ENCODE results near the gene TRIM68. TPM values are rescaled to one million over a fixed set of nuclear protein-coding genes. Genes with fewer than 3 reads are reported as not detected.

Gene TRIM68, protein sequence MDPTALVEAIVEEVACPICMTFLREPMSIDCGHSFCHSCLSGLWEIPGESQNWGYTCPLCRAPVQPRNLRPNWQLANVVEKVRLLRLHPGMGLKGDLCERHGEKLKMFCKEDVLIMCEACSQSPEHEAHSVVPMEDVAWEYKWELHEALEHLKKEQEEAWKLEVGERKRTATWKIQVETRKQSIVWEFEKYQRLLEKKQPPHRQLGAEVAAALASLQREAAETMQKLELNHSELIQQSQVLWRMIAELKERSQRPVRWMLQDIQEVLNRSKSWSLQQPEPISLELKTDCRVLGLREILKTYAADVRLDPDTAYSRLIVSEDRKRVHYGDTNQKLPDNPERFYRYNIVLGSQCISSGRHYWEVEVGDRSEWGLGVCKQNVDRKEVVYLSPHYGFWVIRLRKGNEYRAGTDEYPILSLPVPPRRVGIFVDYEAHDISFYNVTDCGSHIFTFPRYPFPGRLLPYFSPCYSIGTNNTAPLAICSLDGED
- polyA plus RNA-seq (ENCODE audit: insufficient read length): 8.6 TPM

DNA sequence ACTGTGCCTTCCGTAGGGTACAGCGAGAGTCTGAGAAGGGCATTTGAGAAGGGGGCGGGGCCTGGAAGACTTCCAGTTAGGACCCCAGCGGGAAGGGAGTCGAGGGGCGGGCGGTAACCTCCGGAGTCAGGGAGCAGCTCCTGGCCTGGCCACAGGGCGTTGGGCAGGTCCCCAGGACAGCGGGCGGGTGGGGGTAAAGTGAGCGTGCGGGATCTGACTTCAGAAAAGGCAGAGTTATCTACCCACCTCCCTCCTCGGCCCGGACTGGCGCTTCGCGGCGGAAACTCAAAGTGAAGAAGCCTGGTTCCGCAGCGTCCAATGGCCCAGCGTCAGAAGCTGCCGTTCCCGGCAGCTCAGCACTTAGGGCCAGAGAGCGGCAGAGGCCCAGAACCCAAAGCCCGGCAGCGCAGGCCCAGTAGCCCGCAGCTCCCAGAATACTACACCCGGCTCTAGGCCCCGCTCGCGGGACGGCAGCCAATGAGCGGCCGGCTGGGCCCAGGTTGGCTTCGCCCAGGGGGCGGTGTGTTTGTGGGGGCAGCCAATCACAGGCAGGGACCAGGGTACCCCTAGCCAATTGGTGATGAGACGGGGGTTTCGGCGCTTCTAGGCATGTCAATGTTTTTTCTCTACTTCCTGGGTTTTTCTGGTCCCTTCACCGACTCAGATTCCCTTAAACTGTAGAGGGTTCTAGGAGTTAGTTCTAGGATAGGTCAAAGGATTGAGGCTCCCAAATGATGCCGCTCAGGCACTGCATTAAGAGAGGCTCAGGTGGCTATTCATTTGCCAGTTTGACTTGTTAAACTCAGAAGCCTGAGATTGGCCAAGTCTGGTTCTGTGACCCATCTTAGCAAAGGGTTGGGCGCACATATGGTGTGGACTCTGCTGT, at the start of gene TRIM68:
Gene TRIM68 (minus strand): TSS at position 451 of the 886 bp plus-strand sequence. CDS start 2,727 bp downstream, outside the sequence.
- peak; percentile 93 for DNase-seq

DNA sequence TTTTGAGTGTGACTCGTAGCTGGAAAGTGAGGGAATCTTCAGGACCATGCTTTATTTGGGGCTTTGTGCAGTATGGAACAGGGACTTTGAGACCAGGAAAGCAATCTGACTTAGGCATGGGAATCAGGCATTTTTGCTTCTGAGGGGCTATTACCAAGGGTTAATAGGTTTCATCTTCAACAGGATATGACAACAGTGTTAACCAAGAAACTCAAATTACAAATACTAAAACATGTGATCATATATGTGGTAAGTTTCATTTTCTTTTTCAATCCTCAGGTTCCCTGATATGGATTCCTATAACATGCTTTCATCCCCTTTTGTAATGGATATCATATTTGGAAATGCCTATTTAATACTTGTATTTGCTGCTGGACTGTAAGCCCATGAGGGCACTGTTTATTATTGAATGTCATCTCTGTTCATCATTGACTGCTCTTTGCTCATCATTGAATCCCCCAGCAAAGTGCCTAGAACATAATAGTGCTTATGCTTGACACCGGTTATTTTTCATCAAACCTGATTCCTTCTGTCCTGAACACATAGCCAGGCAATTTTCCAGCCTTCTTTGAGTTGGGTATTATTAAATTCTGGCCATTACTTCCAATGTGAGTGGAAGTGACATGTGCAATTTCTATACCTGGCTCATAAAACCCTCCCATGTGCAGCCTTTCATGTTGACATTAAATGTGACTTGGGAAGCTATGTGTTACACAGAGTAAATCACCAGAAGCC, 46.8 kb upstream of the TRIM68 start:
- no peak for DNase-seq

DNA sequence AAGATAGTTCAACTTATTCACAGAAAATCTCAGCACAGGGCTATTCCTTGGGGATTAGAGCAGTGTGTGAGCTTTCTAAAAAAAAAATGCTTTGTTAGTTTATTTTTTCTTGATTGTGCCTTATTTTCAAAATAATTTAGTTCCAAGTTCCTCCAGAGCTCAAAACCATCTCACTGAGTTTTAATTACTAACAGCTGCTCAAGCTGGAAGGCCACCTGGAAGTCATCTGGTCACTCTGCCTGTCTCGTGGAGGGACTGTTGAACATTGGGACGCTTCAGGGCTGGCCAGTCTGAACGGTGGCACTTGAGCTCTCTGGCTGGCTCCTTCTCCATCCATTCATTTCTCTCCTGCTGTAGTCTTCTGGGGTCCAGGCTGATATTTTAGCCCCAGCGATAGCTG, 39.7 kb upstream of the TRIM68 start:
- peak; percentile 16 for DNase-seq

DNA sequence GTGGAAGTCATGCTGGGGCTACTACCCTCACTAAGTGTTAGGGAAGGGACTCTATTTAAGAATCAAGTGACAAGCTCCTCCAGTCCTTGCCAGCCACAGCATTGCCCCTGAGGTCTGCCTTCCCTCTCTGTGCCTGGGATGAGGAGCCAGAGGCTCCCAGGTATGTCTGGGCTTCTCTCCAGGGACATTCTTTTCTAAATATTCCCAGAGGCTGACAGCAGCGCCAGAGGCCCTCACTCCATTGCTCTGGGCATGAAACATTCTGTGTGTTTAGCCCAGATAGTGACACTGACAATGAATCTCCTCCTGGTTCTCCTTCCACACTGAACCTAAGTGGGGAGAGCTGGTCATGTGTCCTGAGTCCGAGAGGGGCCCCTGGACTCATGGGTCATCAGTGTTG, 37.9 kb upstream of the TRIM68 start:
- DNase-seq: no peak

DNA sequence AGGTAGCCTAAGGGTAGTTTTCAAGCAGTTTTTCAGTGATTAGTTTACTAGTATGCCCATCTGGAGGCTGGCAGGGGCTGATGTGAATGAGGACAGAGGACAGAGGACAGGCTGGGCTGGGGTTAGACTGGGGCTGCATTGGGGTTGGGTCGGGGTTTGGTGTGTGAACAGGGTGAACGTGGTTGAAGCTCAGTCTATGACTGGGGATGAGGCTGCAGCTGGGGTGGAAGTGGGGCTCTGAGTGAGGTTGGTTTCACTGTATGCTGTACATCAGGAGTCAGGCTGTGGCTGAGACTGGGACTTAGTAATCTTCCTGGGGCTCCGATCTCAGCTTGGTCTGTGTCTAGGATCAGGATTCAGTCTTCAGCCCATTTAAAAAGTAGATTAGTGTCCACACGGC, 36.2 kb upstream of the TRIM68 start:
- no peak for DNase-seq

DNA sequence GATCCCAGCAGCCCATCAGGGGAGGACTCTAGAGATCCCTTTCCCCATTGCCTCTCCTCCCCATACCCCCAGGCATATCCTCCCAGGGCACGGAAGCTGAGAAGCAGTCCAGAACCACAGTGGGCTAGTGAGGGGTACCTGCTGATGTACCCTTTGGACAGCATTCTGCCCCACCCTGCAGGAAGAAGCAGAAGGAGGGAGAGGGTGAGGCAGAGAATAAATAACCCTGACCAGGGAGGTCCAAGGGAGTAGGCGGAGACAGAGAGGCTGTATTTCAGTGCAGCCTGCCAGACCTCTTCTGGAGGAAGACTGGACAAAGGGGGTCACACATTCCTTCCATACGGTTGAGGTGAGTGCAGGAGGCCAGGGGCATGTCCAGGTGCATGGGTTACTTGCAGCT, 35.7 kb upstream of the TRIM68 start, which contains the start of gene OR51E1:
Gene OR51E1 (plus strand): TSS at position 301 of the 400 bp plus-strand sequence. CDS start 8,545 bp downstream, outside the sequence.
- DNase-seq: no peak

DNA sequence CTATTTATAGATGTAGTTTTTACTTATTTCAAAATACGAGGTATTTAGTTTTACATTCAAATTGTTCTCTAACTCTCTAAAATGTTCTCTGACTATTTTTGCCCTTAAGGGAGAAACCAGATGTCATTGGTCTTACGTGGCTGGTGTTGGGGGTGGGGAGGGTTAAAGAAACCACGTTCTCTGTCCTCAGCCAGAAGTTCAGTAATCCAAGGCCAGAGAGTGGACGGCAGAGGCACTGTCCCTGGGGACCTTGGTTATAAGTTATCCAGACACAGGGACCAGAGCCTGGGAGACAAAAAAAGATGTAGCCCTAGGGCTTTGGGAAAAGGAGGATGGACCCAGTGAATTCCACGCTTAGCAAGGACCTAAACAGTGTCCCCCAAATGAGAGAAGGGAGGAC, 35.0 kb upstream of the TRIM68 start:
- DNase-seq: no peak

DNA sequence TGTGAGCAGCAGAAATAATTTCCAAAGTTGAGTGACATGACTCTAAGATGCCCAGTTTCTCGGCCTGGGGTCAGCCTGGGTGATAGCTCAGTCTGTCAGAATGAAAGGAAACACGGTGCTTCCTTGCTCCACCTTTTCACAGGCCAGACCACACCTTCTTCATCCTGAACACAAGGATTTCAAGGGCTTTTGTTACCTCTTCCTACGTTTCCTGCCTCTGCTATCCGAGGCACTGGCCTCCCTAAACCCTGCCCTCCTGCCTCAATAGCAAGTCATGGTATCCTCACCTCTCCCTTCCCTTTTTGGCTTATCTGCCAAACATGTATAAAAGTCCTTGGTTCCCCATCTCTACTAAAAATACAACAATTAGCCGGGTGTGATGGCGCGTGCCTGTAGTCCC, 34.0 kb upstream of the TRIM68 start:
- no peak for DNase-seq

DNA sequence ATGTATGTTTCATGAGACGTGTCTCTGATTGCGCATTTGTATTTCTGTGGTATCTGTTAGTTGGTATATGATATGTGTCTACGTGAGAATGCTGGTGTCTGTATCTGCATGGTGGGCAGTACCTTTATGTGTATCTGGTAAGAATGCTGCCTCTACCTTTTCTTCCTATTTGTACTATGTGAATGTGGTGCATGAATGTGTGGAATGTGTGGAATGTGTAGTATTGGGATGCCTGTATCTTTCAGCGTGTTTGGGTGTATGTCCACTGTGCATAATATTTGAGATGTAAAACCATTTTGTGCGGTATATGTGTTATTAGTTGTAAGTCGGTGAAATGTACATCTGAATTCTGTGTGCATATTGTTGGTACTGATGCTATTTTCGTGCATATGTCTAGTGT, 33.5 kb upstream of the TRIM68 start:
- DNase-seq: no peak

DNA sequence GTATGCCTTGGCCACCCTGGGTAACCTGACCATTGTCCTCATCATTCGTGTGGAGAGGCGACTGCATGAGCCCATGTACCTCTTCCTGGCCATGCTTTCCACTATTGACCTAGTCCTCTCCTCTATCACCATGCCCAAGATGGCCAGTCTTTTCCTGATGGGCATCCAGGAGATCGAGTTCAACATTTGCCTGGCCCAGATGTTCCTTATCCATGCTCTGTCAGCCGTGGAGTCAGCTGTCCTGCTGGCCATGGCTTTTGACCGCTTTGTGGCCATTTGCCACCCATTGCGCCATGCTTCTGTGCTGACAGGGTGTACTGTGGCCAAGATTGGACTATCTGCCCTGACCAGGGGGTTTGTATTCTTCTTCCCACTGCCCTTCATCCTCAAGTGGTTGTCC, 31.9 kb upstream of the TRIM68 start:
- DNase-seq: no peak

DNA sequence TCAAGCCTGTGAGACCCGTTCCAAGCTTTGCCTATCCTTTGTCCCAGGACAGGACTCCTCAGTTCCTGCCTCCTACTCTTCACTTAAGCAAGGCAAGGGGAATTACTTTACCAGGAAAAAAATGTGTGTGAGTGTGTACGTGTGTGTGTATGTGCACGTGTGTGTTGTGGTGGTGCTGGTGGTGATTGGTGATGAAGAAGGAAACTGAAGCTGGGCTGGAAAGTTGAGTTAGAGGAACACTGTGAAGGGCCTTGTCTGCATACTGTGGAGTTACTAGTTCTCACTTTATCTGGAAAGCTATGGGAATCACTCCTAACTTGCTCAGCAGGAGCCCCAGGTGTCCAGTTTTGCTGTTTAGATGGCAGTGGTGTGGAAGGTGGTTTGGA, 29.6 kb upstream of the TRIM68 start:
- no peak for DNase-seq

DNA sequence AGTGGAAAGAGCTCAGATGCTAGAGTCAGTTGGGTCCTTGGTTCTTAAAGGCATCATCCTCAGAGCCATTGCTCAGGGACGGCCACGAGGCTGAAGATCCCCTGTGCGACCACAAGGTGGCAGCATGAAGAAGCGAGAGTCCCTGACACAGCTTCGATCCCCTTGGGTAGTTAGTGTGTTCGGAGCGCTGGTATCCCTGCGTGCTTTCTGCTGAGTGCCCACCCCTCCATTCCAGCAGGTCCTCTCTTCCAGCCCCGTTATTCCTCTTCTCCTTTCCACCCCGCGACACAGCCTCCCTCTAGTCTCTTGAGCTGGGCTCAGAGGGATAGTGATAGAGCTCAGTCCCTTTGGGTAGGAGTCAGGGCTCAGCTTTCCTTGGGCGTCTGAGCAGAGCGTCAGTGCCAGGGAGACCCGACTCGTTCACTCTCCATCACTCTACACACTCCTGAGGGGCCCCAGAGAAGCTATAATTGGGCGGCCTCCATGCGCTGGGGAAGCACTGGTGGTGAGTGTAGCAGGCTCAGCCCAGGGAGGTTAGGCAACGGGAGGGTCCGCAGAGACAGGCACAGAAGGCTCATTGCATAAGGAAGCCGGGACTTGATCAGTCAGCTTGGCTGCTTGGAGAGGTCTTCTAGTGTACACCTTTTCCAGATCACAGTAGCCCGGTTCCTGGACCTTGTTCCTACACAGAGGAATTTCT, 29.1 kb upstream of the TRIM68 start, which contains the start of gene OR51D1:
Gene OR51D1 (plus strand): TSS at position 516 of the 700 bp plus-strand sequence. CDS start 2,314 bp downstream, outside the sequence.
- DNase-seq: peak; percentile 60

DNA sequence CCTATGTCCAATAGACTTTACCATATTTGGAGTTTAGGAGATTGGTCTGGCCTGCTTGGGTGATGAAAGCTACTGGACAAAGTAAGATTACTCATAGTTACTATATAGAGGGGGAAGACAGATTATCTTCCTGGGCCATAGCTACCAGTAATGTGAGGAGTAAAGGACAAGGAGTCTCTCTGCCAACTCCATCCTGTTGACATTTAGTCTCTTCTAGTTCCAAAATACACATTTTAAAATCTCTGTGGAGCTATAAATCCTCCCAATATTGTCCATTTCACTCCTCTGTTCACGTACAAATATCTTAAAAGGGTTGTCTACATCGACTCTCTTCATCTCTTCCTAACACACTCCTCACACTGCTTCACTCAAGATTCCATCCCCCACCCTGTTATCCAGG, 28.1 kb upstream of the TRIM68 start:
- DNase-seq: no peak

DNA sequence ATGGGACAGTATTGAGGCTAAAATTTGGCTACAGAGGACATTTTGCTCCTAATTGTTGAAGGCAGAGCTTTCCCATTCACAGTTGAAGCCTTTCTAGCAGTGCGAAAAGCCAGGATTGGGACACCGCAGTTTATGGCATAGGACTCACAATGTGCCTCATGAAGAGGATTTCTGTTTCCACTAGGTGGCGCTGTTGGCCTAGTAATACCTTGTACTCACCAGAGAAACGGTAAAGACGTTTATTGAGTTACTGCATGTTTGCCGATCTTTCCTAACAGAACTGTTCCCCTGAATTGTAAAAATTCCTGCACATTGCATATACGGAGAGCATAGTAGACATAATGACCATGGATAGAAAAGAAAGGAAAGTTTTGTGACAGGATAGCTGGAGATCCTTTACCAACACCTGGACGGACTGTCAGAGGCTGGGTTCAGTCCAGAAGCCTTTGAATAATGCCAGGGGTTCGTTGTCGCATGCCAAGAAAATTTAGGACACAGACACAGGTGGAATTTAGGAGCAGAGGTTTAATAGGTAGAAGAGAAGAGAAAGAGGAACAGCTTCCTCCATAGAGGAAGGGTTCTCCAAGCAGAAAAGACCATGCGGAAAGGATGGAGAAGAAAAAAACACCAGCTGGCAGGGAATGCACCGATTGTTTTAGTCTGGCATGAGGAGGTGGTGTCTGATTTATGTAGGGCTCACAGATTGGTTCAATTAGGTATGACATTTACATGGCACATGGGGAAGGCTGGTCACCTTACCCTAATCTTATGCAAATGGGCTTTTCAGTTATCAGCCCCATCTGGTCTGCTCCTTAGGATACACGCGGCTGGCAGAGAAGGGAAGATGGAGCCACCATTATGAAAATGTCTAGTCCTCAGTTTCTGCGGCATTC, 18.4 kb upstream of the TRIM68 start:
- no peak for DNase-seq

DNA sequence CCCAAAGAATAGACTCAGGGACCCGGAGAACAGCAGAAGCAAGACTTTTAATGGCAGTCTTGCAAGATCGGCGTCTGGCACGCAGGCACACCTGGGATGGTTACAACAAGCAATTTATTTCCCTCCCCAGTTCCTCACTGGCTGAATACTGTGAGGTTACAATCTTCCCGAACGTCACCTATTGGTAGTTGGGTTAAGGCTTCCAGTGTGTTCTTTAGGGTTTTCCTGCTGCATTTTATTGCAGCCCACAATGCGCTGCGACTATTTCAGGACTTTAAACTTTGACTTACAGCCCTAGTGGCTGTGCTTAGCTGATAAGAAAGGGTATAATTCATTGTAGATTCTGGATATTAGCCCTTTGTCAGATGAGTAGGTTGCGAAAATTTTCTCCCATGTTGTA, 11.5 kb upstream of the TRIM68 start:
- no peak for DNase-seq

DNA sequence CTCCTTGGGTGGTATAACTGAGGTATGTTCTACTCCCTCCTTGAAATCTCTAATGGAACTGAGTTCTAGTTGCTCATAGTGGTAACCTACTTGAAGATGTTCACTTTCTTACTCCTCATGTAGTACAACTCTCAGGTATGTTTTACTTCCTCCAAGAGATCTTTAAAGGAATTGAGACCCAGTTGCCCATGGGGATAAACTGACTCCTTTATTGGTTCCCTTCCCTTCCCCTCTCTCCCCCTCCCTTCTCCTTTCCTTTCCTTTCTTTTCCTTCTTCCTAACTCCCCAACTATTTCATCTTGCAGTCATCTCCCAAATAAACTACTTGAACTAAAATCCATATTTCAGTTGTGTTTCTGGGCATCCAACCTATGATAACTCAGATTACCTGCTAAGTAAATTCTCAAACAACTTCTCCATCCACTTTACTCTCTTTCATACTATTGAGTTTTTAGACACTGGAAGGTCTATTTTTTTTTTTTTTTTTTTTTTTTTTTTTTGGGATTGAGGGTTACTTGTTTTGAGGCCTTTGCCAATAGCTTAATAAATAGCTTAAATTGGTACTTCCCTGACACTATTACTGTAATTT, 7.9 kb upstream of the TRIM68 start:
- no peak for DNase-seq

DNA sequence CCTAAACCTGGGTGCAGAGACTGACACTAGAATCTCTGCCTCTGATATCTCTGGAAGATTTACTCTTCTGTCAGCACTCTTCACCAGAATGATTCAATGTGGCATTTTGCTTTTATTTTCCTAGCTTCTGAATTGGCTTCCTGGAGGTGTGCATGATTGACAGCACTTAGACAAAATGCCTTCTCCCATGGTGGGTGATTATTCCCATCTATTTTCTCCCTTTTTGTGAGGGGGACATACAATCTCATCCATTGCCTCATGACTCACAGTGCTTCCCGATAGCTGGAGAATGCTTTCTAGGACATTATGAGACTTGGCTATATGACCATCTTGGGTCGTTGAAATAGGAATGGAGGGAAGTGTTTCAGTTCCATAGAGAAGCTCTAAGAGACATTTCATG, 4.0 kb upstream of the TRIM68 start:
- no peak for DNase-seq

DNA sequence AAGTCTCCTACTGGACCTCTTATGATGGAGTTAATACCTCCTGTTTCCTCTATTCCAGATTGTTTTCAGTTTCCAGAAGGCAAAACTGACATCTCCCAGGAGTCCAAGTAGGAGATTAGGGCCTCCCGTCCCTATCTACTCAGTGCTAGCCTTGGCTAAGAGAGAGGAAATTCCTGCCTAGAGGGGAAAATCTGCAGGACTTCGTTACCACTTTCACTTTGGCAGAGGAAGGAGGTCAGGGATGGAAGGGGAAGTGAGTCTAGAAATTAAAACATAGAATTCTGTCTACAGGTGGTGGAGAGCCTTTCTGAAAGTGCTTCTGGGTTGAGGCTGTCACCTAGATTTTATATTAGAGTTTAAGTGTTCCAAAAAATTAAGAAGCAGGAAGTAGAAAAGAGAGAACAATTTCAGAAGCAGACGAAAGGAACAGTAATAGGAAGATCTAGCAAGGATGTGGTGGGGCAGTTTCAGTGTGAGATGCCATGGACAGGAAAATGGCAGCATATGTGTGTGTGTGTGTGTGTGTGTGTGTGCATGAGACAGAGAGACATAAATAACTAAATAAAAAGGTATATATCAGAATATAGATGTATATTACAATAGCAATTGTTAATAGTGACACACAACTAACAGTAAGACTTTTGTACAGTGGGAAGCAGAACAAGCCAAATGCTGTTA, 2.4 kb upstream of the TRIM68 start:
- DNase-seq: no peak

DNA sequence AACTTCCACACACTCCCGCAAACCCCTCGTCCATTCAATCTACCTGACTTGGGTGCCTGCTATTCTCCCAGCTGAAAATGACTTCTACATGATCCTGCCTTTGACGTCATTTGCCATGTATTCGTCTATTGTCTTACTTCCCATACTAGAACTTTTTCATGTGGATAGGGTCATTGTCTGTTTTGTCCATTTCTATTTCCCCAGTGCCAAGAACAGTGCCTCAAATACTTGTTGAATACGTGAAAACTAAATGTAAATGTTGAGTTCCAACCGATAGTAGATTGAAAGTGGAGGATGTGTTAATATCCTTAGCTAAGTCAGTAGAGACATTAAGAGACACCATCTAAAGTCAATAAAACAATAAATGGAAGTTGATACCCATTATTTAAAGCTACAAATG, 935 bp downstream of the TRIM68 start:
- DNase-seq: no peak
